Measurements from ENCODE around the gene KLK5.

KLK5 gene

DNA sequence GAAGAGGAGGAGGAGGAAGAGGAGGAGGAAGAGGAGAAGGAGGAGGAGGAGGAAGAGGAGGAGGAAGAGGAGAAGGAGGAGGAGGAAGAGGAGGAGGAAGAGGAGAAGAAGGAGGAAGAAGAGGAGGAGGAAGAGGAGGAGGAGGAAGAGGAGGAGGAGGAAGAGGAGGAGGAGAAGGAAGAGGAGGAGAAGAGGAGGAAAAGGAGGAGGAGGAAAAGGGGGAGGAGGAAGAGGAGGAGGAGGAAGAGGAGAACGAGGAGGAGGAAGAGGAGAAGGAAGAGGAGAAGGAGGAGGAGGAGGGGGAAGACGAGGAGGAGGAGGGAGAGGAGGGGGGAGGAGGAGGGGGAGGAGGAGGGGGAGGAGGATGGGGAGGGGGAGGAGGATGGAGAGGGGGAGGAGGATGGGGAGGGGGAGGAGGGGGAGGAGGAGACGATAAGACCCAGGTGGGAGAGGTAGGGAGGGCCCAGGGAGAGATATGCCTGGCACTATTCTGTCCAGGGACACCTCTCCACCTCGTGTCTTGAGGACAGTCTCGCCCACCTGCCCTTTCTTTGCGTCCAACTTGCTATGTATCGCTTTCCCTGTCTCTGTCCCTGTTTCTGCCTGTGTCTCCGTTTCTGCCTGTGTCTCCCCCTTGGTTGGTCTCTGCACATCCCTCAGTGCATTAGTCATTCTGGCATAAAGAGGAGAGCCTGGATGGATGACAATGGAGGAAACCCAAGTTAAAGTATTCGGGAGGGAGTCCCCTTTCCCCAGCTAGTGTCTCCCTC is 7.1 kb upstream of the KLK5 start:
- no peak overlapping the region for H3K4me3 ChIP-seq (ENCODE audit: low read length)
- no peak for DNase-seq (ENCODE audit: low read depth)
- TF ChIP-seq, protein P1, sequence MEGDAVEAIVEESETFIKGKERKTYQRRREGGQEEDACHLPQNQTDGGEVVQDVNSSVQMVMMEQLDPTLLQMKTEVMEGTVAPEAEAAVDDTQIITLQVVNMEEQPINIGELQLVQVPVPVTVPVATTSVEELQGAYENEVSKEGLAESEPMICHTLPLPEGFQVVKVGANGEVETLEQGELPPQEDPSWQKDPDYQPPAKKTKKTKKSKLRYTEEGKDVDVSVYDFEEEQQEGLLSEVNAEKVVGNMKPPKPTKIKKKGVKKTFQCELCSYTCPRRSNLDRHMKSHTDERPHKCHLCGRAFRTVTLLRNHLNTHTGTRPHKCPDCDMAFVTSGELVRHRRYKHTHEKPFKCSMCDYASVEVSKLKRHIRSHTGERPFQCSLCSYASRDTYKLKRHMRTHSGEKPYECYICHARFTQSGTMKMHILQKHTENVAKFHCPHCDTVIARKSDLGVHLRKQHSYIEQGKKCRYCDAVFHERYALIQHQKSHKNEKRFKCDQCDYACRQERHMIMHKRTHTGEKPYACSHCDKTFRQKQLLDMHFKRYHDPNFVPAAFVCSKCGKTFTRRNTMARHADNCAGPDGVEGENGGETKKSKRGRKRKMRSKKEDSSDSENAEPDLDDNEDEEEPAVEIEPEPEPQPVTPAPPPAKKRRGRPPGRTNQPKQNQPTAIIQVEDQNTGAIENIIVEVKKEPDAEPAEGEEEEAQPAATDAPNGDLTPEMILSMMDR (IDR thresholded peaks at IDR 0.05; ENCODE audit: insufficient read depth, low read depth, low read length, missing control alignments), result no peak

DNA sequence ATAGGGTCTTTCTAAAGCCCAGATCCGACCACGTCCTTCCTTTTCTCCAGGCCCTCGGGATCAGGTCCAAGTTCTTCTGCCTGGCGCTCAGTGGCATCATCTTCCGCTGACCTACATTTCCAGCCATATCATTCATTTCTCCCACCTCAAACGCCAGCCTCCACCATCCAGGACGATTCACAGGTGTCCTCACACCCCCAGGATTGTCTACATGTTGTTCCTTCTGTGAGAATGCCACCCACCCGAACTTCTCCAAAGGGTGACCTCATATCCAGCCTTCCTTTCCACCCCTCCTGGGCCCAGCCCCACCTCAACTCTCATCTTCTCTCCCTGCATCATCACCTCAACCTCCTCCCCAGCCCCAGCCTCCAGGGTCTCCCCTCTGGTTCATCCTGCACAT is 4.7 kb upstream of the KLK5 start:
- H3K4me3 ChIP-seq (ENCODE audit: low read length), result no peak overlapping the region
- DNase-seq (ENCODE audit: low read depth), result no peak
- TF ChIP-seq, protein P1 (IDR thresholded peaks at IDR 0.05; ENCODE audit: insufficient read depth, low read depth, low read length, missing control alignments), result no peak

GRCh38 chr19:50949861-50950260 is 3.0 kb downstream of the KLK5 start:
- DNase-seq (ENCODE audit: low read depth), result no peak
- no peak overlapping the region for H3K4me3 ChIP-seq (ENCODE audit: low read length)
- TF ChIP-seq, protein P1 (IDR thresholded peaks at IDR 0.05; ENCODE audit: insufficient read depth, low read depth, low read length, missing control alignments), result no peak

DNA sequence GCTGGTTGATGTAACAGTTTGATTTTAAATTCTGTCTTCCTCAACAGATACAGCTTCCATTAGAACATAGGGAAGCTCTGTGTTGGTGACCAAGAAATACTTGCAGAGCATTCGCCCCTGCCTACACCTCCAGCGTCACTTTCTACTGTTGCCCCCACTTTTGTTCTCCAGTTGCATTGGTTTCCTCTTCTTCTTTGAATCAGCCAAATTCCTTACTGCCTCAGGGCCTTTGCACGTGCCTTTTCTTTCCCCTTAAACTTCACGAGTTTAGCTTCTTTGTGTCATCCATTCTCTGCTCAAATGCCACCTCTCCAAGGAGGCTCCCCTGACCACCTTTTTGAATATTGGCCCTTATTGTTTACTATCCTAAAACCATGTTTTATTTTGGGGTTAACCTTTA is 5.7 kb downstream of the KLK5 start:
- H3K4me3 ChIP-seq (ENCODE audit: low read length), result no peak overlapping the region
- TF ChIP-seq, protein P1 (IDR thresholded peaks at IDR 0.05; ENCODE audit: insufficient read depth, low read depth, low read length, missing control alignments), result no peak
- DNase-seq (ENCODE audit: low read depth), result no peak

DNA sequence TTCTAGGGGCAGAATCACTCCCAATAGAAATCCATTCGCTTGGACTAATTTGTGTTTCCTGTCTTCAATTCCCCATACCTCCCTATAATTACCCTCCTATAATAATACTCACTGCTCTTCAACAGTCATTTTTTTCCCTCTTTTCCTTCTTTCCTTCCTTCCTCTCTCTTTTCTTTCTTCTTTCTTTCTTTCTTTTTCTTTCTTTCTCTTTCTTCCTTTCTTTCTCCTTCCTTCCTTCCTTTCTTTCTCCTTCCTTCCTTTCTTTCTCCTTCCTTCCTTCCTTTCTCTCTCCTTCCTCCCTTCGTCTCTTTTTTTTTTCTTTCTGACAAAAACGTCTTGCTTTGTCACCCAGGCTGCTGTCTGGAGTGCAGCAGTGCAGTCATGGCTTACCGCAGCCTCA is 8.0 kb downstream of the KLK5 start:
- no peak for DNase-seq (ENCODE audit: low read depth)
- H3K4me3 ChIP-seq (ENCODE audit: low read length), result no peak overlapping the region
- TF ChIP-seq, protein P1 (IDR thresholded peaks at IDR 0.05; ENCODE audit: insufficient read depth, low read depth, low read length, missing control alignments), result no peak

- TF ChIP-seq, protein P1 (IDR thresholded peaks at IDR 0.05; ENCODE audit: insufficient read depth, low read depth, low read length, missing control alignments), result no peak
- H3K4me3 ChIP-seq (ENCODE audit: low read length), result no peak overlapping the region
- peak; percentile 27 for DNase-seq (ENCODE audit: low read depth)
These were observed 9.6 kb downstream of the KLK5 start for GRCh38 chr19:50943074-50943828.

Measured in epithelial cell of esophagus (primary cell).